ENCODE measurements around the gene RCBTB2. TPM values are rescaled to one million over a fixed set of nuclear protein-coding genes. Genes with fewer than 3 reads are reported as not detected.
A peak's percentile ranks its signal among the peaks of the same experiment; 100 is the strongest.
"Not testable (repeated sequence)": the region's sequence is repeated elsewhere in the genome, so short reads cannot be mapped to it uniquely, and the experiment has no call there.

Gene RCBTB2
- total and polyA plus RNA-seq, 9 of the 15 experiments (the other 6 are each of a cell fraction or from before 2014, with no cell fraction given): 0.91 to 3.3 (median 1.5) TPM

- no peak for TF ChIP-seq PRDM10 (IDR thresholded peaks at IDR 0.05; ENCODE audit: partially characterized antibody)
- TF ChIP-seq ZNF384 (IDR thresholded peaks at IDR 0.05; ENCODE audit: low read depth, low read length): peak; percentile 94
- no peak for TF ChIP-seq ZNF124 (CRISPR knock-in tag; IDR thresholded peaks at IDR 0.05)
Observed at GRCh38 chr13:48580185-48580803, 47.4 kb upstream of the RCBTB2 start (continued).

DNA sequence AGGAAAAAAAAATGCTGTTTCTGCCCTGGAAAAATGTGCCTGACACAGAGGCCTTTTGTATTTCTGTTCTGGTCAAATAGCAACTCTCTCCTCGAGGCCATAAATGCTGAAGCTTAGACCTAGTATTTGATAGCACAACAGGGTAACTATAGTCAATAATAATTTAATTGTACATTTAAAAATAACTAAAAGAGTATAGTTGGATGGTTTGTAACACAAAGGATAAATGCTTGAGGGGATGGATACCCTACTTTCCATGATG, 47.0 kb upstream of the RCBTB2 start:
- H3K36me3 ChIP-seq (ENCODE audit: control insufficient read depth, insufficient read depth, low read length); H3K9me3 ChIP-seq (replicated peaks; ENCODE audit: control insufficient read depth, insufficient read depth, low read depth, low read length); ATAC-seq; DNase-seq (ENCODE audit: extremely low read depth in 1 of 4, low spot score in 3 of 4); H3K9ac ChIP-seq (ENCODE audit: insufficient read depth in 1 of 2, low read depth in 2 of 2, low read length in 2 of 2); H3K27me3 ChIP-seq (ENCODE audit: control insufficient read depth in 2 of 2, insufficient read depth in 2 of 2, low read length in 2 of 2); H3K79me2 ChIP-seq (ENCODE audit: control insufficient read depth, insufficient read depth, low read length); H3K27ac ChIP-seq (ENCODE audit: extremely low read depth, low read depth, low read length); H2AFZ ChIP-seq (ENCODE audit: low read depth, low read length); H3K9me1 ChIP-seq (ENCODE audit: control insufficient read depth, insufficient read depth, low read length); FAIRE-seq; BruUV-seq (replicated peaks); H3K4me1 ChIP-seq (replicated peaks in 1 of 2; ENCODE audit: control insufficient read depth in 2 of 2, insufficient read depth in 2 of 2, low read length in 2 of 2); H3K4me2 ChIP-seq (ENCODE audit: insufficient read depth, low read length); H4K20me1 ChIP-seq (replicated peaks; ENCODE audit: control insufficient read depth, insufficient read depth, low read length); H3K4me3 ChIP-seq: not testable (repeated sequence)
- POLR2A ChIA-PET: interaction anchor here (0.6 kb wide), 1 partner anchor 454 kb away, joined by 4 read pairs; no protein-coding TSS in a partner anchor
- WGBS (ENCODE audit: insufficient coverage, low coverage, missing lambda C conversion rate): 29% methylated on average over 1 of the region's 1 CpG
- intact Hi-C loops (cut with micrococcal nuclease): loop anchor here (1.0 to 5.0 kb wide), 3 partner anchors 48 to 453 kb away; partner anchors contain the start of gene RCBTB2
- CTCF ChIA-PET (ENCODE audit: low intra/inter-chr PET ratio): interaction anchor here (0.6 to 1.1 kb wide), 4 partner anchors 68 to 709 kb away, joined by 3 to 4 read pairs (median 3); no protein-coding TSS in a partner anchor
- in situ Hi-C loops (cut with MboI): loop anchor here (10.0 to 25.0 kb wide), 2 partner anchors 243 to 455 kb away; no protein-coding TSS in a partner anchor
